GM13977 (cell line): ENCODE results near the gene RAI1.

ENCODE experiments used
- DNase-seq: peaks from one replicate; pipeline ENCODE4 v3.0.0; 2012; ENCODE audit warnings: low spot score
- in situ Hi-C: fragments of 300-500 bp; cut with MboI; formaldehyde crosslinking; loops from one replicate; pipeline ENCODE4 v1.12.0; 2022; ENCODE audit warnings: low sequenced_read_pairs, low pct_unique_long_range_greater_than_20kb, mixed read lengths, inconsistent platforms; ENCODE audit not compliant: unreplicated experiment
- TF ChIP-seq, protein P1 (sequence below): IDR thresholded peaks from 2 replicates; pipeline ENCODE4 v1.5.1; 2012; ENCODE audit warnings: mild to moderate bottlenecking, control low read depth; ENCODE audit not compliant: insufficient read depth; ENCODE audit errors: extremely low read depth, missing control alignments

The RAI1 gene

DNA sequence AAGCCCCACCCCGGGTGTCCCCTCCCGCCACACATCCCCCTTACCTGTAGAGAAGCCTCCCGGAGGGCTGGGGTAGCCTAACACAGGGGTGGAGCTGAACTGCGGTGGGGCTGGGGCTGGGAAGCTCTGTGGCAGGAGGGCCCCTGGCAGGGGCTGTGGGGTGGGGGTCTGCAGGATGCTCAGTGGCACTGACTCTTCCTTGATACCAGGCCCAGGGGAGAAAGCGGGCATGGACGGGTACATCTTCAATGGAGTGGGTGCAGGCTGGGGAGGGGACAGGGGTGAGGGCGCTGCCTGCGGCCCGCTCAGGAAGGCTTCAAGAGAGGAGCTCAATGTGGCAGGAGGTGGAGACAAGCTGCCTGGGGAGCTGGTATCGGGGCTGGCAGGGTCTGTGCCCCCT is 138.8 kb downstream of the RAI1 start:
- TF ChIP-seq, protein P1, sequence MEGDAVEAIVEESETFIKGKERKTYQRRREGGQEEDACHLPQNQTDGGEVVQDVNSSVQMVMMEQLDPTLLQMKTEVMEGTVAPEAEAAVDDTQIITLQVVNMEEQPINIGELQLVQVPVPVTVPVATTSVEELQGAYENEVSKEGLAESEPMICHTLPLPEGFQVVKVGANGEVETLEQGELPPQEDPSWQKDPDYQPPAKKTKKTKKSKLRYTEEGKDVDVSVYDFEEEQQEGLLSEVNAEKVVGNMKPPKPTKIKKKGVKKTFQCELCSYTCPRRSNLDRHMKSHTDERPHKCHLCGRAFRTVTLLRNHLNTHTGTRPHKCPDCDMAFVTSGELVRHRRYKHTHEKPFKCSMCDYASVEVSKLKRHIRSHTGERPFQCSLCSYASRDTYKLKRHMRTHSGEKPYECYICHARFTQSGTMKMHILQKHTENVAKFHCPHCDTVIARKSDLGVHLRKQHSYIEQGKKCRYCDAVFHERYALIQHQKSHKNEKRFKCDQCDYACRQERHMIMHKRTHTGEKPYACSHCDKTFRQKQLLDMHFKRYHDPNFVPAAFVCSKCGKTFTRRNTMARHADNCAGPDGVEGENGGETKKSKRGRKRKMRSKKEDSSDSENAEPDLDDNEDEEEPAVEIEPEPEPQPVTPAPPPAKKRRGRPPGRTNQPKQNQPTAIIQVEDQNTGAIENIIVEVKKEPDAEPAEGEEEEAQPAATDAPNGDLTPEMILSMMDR: no peak
- in situ Hi-C loops: no loop called here
- no peak for DNase-seq

DNA sequence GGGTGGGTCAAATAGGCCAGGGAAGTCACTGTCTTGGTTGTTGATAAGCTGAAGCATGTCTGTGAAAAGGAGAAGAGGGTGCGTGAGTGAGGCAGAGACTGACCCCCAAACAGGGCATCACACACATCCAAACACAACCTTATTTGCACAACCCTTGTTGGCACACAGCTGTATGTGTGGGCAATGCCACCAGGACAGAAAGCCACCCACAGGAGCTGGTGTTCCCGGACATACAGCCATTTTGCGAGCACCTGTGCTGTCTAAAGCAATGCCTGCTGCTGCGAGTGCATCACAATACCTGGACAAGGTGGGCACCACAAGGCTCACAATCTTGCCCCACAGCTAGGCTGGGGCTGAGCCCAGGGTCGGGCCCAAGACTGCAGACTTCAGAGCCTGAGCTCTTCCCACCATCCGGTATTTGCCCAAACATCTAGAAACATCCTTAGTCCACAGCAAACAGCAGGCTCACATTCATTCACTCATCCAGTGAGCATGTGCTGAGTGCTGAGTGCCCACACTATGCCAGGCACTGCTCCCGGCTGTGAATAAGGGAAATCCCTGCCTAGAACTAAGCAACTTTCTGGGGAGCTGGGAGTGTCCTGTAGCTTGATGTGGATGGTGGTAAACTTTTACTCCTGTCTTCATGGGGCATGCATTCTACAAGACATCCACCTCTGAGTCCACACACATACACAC is 139.4 kb downstream of the RAI1 start:
- TF ChIP-seq, protein P1: no peak
- in situ Hi-C loops: no loop called here
- DNase-seq: no peak

DNA sequence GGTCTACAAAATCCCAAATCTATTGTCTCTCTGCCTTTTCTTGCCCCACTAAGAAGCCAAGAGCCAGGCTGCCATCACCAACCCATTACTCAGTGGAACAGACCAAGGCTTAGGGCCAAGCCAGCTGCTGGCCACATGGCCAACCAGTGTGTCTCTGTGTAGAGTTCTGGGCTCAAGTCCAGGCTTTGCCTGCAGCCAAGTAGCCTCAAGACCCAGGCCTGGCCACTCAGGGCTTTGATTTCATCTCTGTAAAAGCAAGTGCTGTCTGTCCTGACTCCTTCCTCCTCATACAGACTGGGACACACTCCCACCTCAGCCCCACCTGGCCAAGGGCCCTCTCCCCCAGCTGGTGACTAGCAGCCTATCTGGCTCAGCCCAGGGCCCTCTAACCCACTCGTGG is 140.9 kb downstream of the RAI1 start:
- in situ Hi-C loops: no loop called here
- TF ChIP-seq, protein P1: no peak
- DNase-seq: no peak

DNA sequence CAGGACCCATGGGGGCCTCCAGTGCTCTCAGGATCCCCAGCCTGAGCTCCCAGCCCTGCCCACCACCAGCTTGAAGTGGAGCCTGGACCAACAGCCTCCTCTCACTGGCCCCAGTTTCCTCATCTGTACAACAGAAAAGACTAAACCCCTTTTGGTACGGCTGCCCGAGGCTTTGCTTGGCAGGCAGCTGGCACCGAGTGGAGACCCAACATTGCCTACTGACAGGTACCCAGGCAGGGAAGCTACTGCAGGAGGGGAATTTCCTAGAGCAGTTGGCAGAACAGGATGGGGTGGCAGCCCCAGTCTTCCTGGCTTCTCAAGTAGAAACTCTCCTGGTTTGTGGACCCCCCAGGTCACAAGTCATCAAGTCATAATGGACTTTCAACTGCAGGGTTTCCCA is 141.4 kb downstream of the RAI1 start:
- in situ Hi-C loops: no loop called here
- TF ChIP-seq, protein P1: no peak
- no peak for DNase-seq

DNA sequence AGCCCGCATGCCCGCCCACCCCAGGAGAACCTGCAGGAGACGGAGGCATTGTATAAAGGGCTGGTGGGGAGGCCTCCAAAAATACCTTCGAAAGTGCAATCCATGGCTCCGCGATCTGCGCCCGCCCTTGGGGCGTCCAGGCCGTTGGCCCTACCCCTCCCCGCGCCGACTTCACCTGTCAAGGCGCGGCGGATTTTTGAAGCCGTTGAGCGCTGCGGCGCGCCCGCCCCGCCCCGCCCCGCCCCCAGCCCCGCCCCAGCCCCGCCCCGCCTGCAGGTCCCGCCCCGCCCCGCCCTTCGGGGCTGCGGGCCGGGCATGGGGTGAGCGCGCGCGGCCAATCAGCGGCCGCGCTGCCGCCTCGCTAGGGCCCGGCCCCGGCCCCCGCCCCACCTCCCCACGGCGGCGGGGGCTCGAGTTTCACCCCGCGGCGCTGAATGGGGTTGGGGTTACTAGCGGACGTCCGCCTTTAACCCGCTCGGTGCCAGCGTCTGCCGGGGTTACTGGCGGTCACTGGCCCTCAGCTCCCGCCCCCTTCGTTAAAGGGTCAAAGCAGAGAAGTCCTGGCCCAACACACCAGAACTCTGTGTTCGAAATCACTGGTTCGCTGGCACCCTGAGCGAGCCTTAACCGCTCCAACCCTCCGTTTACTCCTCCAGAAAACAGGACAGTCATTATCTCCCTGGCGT is 142.3 kb downstream of the RAI1 start:
- TF ChIP-seq, protein P1: no peak
- in situ Hi-C loops: no loop called here
- DNase-seq: peak; percentile 99

DNA sequence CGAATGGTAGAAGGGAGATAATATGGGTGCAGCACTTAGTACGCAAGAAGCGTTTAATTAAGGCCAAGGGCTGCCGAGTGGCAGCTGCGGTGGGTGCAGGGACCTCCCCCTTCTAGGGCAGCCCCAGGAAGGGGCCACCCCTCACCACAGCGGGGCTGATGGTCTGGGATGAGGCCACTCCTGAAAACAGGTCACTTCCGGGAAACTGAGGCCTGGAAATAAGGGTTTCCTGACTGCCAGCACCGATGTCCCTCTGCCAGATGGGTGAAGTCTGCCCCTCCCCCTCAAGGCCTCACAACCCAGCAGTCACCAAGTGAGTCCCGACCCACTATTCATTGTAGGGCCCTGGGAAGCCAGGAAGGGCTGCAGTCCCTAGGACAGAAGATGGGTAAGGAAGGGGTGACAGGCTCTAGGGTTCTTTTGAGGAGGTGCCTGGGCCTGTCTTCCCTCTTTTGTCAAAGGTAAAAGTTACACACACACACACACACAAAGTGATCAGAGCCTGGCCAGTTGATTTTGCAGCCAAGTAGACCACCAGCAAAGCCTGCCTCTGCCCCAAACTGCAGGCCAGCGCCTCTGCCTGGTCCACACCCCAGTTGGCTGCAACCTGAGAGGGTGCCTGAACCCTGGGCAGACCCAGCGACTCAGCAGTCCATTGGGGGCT is 143.0 kb downstream of the RAI1 start:
- DNase-seq: no peak
- TF ChIP-seq, protein P1: no peak
- in situ Hi-C loops: no loop called here
